CD8-positive, alpha-beta memory T cell (primary cell): ENCODE data around the gene PLEKHA6. TPM values are rescaled to one million over a fixed set of nuclear protein-coding genes. Genes with fewer than 3 reads are reported as not detected.

Experiments
- CTCF ChIA-PET: fragments of 350-600 bp; sonication (Branson Sonifier 250); formaldehyde crosslinking; loops from one replicate; lab custom pipeline; 2021; ENCODE audit warnings: antibody characterized with exemption; lab: Charles Lee
- POLR2A ChIA-PET: fragments of 350-600 bp; sonication (Branson Sonifier 250); formaldehyde crosslinking; loops from one replicate; lab custom pipeline; 2021; ENCODE audit warnings: antibody characterized with exemption; lab: Charles Lee
- DNase-seq, 5 donors: peaks; one replicate each; pipeline versions ENCODE4 v3.0.0 to v3.0.0-alpha.2; 2020 to 2022; ENCODE audit warnings: mixed read lengths in 1 of 5
- H3K27ac ChIP-seq: one replicate; pipeline ENCODE4 v1.7.0; 2013; ENCODE audit warnings: low read depth, mild to moderate bottlenecking, low read length, moderate library complexity
- H3K27me3 ChIP-seq: 2 replicates; pipeline ENCODE4 v1.7.0; 2013; ENCODE audit warnings: low read length, mild to moderate bottlenecking; ENCODE audit not compliant: insufficient read depth, poor library complexity, severe bottlenecking
- H3K36me3 ChIP-seq: 2 replicates; pipeline ENCODE4 v1.7.0; 2013; ENCODE audit warnings: mild to moderate bottlenecking, low read length, moderate library complexity; ENCODE audit not compliant: insufficient read depth
- H3K4me1 ChIP-seq: 2 replicates; pipeline ENCODE4 v1.7.0; 2013; ENCODE audit warnings: mild to moderate bottlenecking, low read length, moderate library complexity; ENCODE audit not compliant: insufficient read depth
- H3K4me3 ChIP-seq: 2 replicates; pipeline ENCODE4 v1.7.0; 2013; ENCODE audit warnings: mild to moderate bottlenecking, low read length
- H3K9me3 ChIP-seq: 2 replicates; pipeline ENCODE4 v1.7.0; 2013; ENCODE audit warnings: mild to moderate bottlenecking, low read length
- H3K27ac Mint-ChIP-seq, 8 donors: one replicate each; pipeline ENCODE4 v1.8.0; 2020 to 2021; ENCODE audit warnings: mixed read lengths in 8 of 8, mild to moderate bottlenecking in 6 of 8, inconsistent platforms in 3 of 8, moderate library complexity in 3 of 8
- H3K27me3 Mint-ChIP-seq, 2 donors: one replicate each; pipeline ENCODE4 v1.8.0; 2020 to 2021; ENCODE audit warnings: mixed read lengths in 2 of 2, mild to moderate bottlenecking in 1 of 2, moderate library complexity in 1 of 2
- H3K36me3 Mint-ChIP-seq, 3 donors: one replicate each; pipeline ENCODE4 v1.8.0; 2020 to 2021; ENCODE audit warnings: mixed read lengths in 3 of 3, inconsistent platforms in 1 of 3, mild to moderate bottlenecking in 1 of 3
- H3K4me1 Mint-ChIP-seq, 3 donors: one replicate each; pipeline ENCODE4 v1.8.0; 2020 to 2021; ENCODE audit warnings: mixed read lengths in 3 of 3, inconsistent platforms in 1 of 3, mild to moderate bottlenecking in 1 of 3
- H3K4me3 Mint-ChIP-seq, 7 donors: one replicate each; pipeline ENCODE4 v1.8.0; 2020 to 2021; ENCODE audit warnings: mixed read lengths in 7 of 7, mild to moderate bottlenecking in 6 of 7, moderate library complexity in 4 of 7, inconsistent platforms in 2 of 7
- H3K9me3 Mint-ChIP-seq, 5 donors: one replicate each; pipeline ENCODE4 v1.8.0; 2020 to 2022; ENCODE audit warnings: mixed read lengths in 5 of 5, mild to moderate bottlenecking in 3 of 5, moderate library complexity in 2 of 5, inconsistent platforms in 1 of 5
- polyA plus RNA-seq: library from polyadenylated mRNA; unstranded; fragments of 300-500 nt; fragmentation: Illumina TruSeq; gene quantifications from one replicate; pipeline ENCODE4 v1.2.3, GENCODE V29; 2021
- total RNA-seq, 2 experiments: library from RNA; stranded (reverse); gene quantifications; one replicate each; pipeline ENCODE4 v1.2.3, GENCODE V29; 2021

Gene PLEKHA6
- total and polyA plus RNA-seq, 3 experiments from 2014 or later: 0.09 to 0.13 TPM; not detected in 1

DNA sequence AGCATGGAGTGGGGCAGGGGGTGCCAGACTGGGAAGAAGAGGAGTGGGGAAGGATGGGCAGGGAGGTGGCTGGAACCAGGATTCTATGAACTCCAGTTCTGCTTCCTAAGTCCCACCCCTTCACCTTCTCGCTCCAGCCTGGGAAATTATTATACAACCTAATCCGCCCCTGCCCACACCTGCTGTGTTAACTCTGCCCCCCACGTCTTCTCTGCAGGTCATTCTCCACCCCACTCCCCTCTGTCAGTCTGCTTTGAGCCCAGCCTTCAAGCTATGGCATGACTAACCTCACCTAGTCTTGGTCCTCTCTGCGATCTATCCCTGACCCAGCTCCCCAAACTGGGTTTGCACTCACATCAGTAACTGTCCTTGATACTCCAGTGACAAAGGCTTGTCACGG is 99.9 kb downstream of the PLEKHA6 start:
- Histone ChIP-seq H3K4me3 (no peak overlapping the region), H3K27me3 (no peaks in the 10 kb centered on the region), H3K36me3 (no peaks in the 10 kb centered on the region), H3K27ac (no peak overlapping the region), H3K9me3 (no peaks in the 10 kb centered on the region), H3K4me1 (no peaks in the 10 kb centered on the region)
- H3K36me3 Mint-ChIP-seq: no peaks in the 10 kb centered on the region
- H3K4me1 Mint-ChIP-seq: no peaks in the 10 kb centered on the region
- H3K4me3 Mint-ChIP-seq: no peak overlapping the region
- POLR2A ChIA-PET: no interaction called here
- H3K9me3 Mint-ChIP-seq: no peaks in the 10 kb centered on the region
- H3K27ac Mint-ChIP-seq: peak overlapping the region in 1 of 8 donors; percentile 36
- no peak for DNase-seq
- CTCF ChIA-PET: interaction anchor here (1.0 kb wide), 1 partner anchor 103 kb away, joined by 4 read pairs; no protein-coding TSS in a partner anchor
- H3K27me3 Mint-ChIP-seq: peaks cover 1 to 8% of the 10 kb centered on the region in 2 donors

- Mint-ChIP-seq H3K9me3 (no peaks in the 10 kb centered on the region), H3K4me3 (no peak overlapping the region), H3K27me3 (peaks cover 1 to 8% of the 10 kb centered on the region in 2 donors), H3K36me3 (no peaks in the 10 kb centered on the region), H3K27ac (no peak overlapping the region), H3K4me1 (no peaks in the 10 kb centered on the region)
- H3K27ac ChIP-seq: no peak overlapping the region
- no peaks in the 10 kb centered on the region for H3K9me3 ChIP-seq
- ChIA-PET CTCF (interaction anchor here (1.2 to 1.6 kb wide), 3 partner anchors 104 to 244 kb away, joined by 3 to 13 read pairs (median 4); no protein-coding TSS in a partner anchor), POLR2A (no interaction called here)
- no peaks in the 10 kb centered on the region for H3K4me1 ChIP-seq
- H3K27me3 ChIP-seq: no peaks in the 10 kb centered on the region
- H3K36me3 ChIP-seq: no peaks in the 10 kb centered on the region
- DNase-seq: no peak
- no peak overlapping the region for H3K4me3 ChIP-seq
Measured at GRCh38 chr1:204259196-204259595, 100.5 kb downstream of the PLEKHA6 start.

DNA sequence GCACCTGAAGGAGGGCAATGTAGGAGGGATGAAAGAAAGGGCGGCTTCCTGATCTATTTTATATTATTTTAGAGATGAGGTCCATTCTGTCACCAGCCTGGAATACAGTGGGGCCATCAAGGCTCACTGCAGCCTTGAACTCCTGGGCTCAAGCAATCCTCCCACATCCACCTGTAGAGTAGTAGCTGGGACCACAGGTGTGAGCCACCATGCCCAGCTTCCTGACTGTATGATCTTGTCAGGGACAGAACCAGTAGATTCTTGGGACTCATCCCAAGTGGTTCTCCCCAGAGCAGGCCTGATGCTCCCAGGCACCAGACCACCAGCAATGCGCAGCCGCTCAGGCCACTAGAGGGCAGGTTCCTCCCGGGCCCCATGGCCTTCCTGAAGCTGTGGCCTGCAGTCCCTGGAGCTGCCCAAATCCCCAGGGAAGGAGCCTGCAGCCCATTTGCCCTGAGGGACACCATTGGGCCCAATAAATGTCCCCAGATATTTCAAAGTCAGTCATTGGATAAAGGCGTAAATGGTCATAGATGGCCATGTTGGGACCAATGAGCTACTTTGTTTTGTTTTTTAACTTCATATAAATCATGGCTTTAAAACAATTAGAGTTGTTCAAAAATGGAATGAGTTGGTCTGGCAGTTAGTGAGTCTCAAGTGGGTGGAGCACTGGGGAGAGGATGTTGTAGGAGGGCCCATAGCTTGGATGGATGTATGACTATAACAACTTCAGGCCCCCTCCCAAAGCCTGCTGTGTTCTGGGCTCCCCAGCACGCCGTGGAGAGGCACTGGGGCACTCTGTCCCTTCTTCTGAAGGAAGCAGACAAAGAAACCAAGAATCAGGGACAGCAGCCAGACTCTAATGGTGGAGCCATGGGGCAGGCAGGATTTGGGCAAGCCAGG is 101.3 kb downstream of the PLEKHA6 start:
- ChIA-PET POLR2A (no interaction called here), CTCF (interaction anchor here (1.2 to 1.6 kb wide), 4 partner anchors 37 to 245 kb away, joined by 3 to 13 read pairs (median 4); no protein-coding TSS in a partner anchor)
- Histone ChIP-seq H3K36me3 (no peaks in the 10 kb centered on the region), H3K27ac (no peak overlapping the region), H3K4me1 (no peaks in the 10 kb centered on the region), H3K27me3 (no peaks in the 10 kb centered on the region), H3K4me3 (no peak overlapping the region), H3K9me3 (no peaks in the 10 kb centered on the region)
- H3K27me3 Mint-ChIP-seq: peaks cover 1 to 8% of the 10 kb centered on the region in 2 donors
- no peak overlapping the region for H3K27ac Mint-ChIP-seq
- no peaks in the 10 kb centered on the region for H3K9me3 Mint-ChIP-seq
- H3K36me3 Mint-ChIP-seq: no peaks in the 10 kb centered on the region
- no peak for DNase-seq
- H3K4me3 Mint-ChIP-seq: no peak overlapping the region
- no peaks in the 10 kb centered on the region for H3K4me1 Mint-ChIP-seq

GRCh38 chr1:204257446-204257845 is 102.3 kb downstream of the PLEKHA6 start:
- H3K9me3 ChIP-seq: no peaks in the 10 kb centered on the region
- H3K36me3 ChIP-seq: no peaks in the 10 kb centered on the region
- H3K9me3 Mint-ChIP-seq: no peaks in the 10 kb centered on the region
- H3K4me3 ChIP-seq: no peak overlapping the region
- no peak for DNase-seq
- no peak overlapping the region for H3K27ac ChIP-seq
- no peak overlapping the region for H3K4me3 Mint-ChIP-seq
- H3K4me1 ChIP-seq: no peaks in the 10 kb centered on the region
- H3K27me3 Mint-ChIP-seq: peaks cover 1 to 8% of the 10 kb centered on the region in 2 donors
- no peaks in the 10 kb centered on the region for H3K36me3 Mint-ChIP-seq
- POLR2A ChIA-PET: no interaction called here
- H3K27ac Mint-ChIP-seq: no peak overlapping the region
- no peaks in the 10 kb centered on the region for H3K4me1 Mint-ChIP-seq
- CTCF ChIA-PET: no interaction called here
- H3K27me3 ChIP-seq: no peaks in the 10 kb centered on the region

DNA sequence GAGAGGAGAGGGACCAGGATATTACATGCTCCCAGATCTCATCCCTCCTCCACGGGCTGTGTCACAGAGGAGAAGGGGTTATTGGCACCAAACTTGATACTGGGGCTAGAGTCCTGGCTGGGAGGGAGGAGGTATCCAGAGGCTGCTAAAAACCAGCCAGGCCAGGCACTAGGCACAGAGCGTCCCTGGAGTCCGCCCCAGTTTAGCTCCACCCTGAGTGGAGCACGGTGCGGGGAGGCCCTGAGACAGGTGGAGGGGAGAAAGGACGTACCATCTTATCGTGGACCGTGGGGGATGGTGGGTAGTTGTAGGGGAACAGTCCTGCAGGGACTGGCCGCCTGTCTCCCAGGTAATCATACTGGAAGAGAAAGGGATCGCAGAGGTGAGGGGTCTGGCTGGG is 103.2 kb downstream of the PLEKHA6 start:
- H3K36me3 Mint-ChIP-seq: no peaks in the 10 kb centered on the region
- DNase-seq: no peak
- H3K9me3 ChIP-seq: no peaks in the 10 kb centered on the region
- H3K4me1 Mint-ChIP-seq: no peaks in the 10 kb centered on the region
- no peak overlapping the region for H3K4me3 ChIP-seq
- H3K27me3 Mint-ChIP-seq: peaks cover 1 to 7% of the 10 kb centered on the region in 2 donors
- ChIA-PET CTCF (no interaction called here), POLR2A (no interaction called here)
- H3K36me3 ChIP-seq: no peaks in the 10 kb centered on the region
- no peak overlapping the region for H3K27ac ChIP-seq
- no peaks in the 10 kb centered on the region for H3K27me3 ChIP-seq
- no peaks in the 10 kb centered on the region for H3K9me3 Mint-ChIP-seq
- no peak overlapping the region for H3K27ac Mint-ChIP-seq
- no peak overlapping the region for H3K4me3 Mint-ChIP-seq
- H3K4me1 ChIP-seq: no peaks in the 10 kb centered on the region

GRCh38 chr1:204255966-204256365 is 103.8 kb downstream of the PLEKHA6 start:
- no peaks in the 10 kb centered on the region for H3K9me3 Mint-ChIP-seq
- H3K4me1 Mint-ChIP-seq: no peaks in the 10 kb centered on the region
- Histone ChIP-seq H3K9me3 (no peaks in the 10 kb centered on the region), H3K27ac (no peak overlapping the region), H3K27me3 (no peaks in the 10 kb centered on the region), H3K36me3 (no peaks in the 10 kb centered on the region), H3K4me1 (no peaks in the 10 kb centered on the region), H3K4me3 (no peak overlapping the region)
- ChIA-PET CTCF (no interaction called here), POLR2A (no interaction called here)
- H3K27me3 Mint-ChIP-seq: peaks cover 6 to 10% of the 10 kb centered on the region in 2 donors
- no peak overlapping the region for H3K27ac Mint-ChIP-seq
- DNase-seq: no peak
- H3K4me3 Mint-ChIP-seq: no peak overlapping the region
- no peaks in the 10 kb centered on the region for H3K36me3 Mint-ChIP-seq

- no peaks in the 10 kb centered on the region for H3K9me3 Mint-ChIP-seq
- CTCF ChIA-PET: no interaction called here
- POLR2A ChIA-PET: no interaction called here
- no peaks in the 10 kb centered on the region for H3K4me1 Mint-ChIP-seq
- Histone ChIP-seq H3K4me3 (no peak overlapping the region), H3K4me1 (no peaks in the 10 kb centered on the region), H3K9me3 (no peaks in the 10 kb centered on the region), H3K27ac (no peak overlapping the region), H3K27me3 (no peaks in the 10 kb centered on the region), H3K36me3 (no peaks in the 10 kb centered on the region)
- peaks cover 7 to 13% of the 10 kb centered on the region in 2 donors for H3K27me3 Mint-ChIP-seq
- no peak overlapping the region for H3K4me3 Mint-ChIP-seq
- no peak for DNase-seq
- H3K27ac Mint-ChIP-seq: no peak overlapping the region
- no peaks in the 10 kb centered on the region for H3K36me3 Mint-ChIP-seq
Measured at GRCh38 chr1:204255225-204255624, 104.5 kb downstream of the PLEKHA6 start.

GRCh38 chr1:204254031-204254661 is 105.6 kb downstream of the PLEKHA6 start:
- no peaks in the 10 kb centered on the region for H3K27me3 ChIP-seq
- H3K36me3 ChIP-seq: no peaks in the 10 kb centered on the region
- ChIA-PET POLR2A (no interaction called here), CTCF (interaction anchor here (0.6 kb wide), 1 partner anchor 47 kb away, joined by 3 read pairs; no protein-coding TSS in a partner anchor)
- no peaks in the 10 kb centered on the region for H3K9me3 ChIP-seq
- no peaks in the 10 kb centered on the region for H3K4me1 Mint-ChIP-seq
- H3K27ac Mint-ChIP-seq: peak overlapping the region in 1 of 8 donors; percentile 24
- no peaks in the 10 kb centered on the region for H3K36me3 Mint-ChIP-seq
- no peak overlapping the region for H3K27ac ChIP-seq
- no peak for DNase-seq
- no peak overlapping the region for H3K4me3 ChIP-seq
- no peaks in the 10 kb centered on the region for H3K4me1 ChIP-seq
- H3K9me3 Mint-ChIP-seq: no peaks in the 10 kb centered on the region
- H3K4me3 Mint-ChIP-seq: no peak overlapping the region
- H3K27me3 Mint-ChIP-seq: peaks cover 7 to 19% of the 10 kb centered on the region in 2 donors
